ENCODE measurements around the gene RLN3.
"Not testable (repeated sequence)": the region's sequence is repeated elsewhere in the genome, so short reads cannot be mapped to it uniquely, and the experiment has no call there.

RLN3 gene

DNA sequence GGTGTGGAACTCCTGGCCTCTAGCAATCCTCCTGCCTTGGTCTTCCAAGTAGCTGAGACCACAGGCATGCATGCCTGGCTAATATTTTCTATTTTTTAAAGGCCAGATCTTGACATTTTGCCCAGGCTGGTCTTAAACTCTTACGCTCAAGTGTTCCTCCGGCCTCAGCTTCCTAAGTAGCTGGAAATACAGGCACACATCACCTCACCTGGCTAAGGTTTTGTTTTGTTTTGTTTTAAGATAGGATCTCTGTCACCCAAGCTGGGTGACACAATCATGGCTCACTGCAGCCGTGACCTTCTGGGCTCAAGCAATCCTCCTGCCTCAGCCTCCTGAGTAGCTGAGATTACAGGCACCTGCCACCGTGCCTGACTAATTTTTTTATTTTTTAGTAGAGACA is 5.5 kb upstream of the RLN3 start:
- Histone ChIP-seq H3K9me2 (replicated peaks; ENCODE audit: low read depth, low read length) (no peaks in the 10 kb centered on the region), H3K36me3 (ENCODE audit: insufficient read depth, low read length) (no peaks in the 10 kb centered on the region), H3K4me1 (ENCODE audit: insufficient read depth, low read length, poor library complexity, severe bottlenecking) (peaks cover 4% of the 10 kb centered on the region), H3K79me2 (ENCODE audit: insufficient read depth, low read length) (no peaks in the 10 kb centered on the region), H3K9ac (ENCODE audit: low read depth, low read length, poor library complexity, severe bottlenecking) (no peak overlapping the region), H3K27me3 (ENCODE audit: insufficient read depth, low read length, poor library complexity, severe bottlenecking) (no peaks in the 10 kb centered on the region), H3K4me2 (ENCODE audit: low read depth, low read length, poor library complexity, severe bottlenecking) (no peak overlapping the region), H2AFZ (ENCODE audit: low read length) (peak overlapping the region; percentile 60), H3K4me3 (ENCODE audit: low read length, poor library complexity, severe bottlenecking) (no peak overlapping the region), H4K20me1 (ENCODE audit: insufficient read depth, low read length, poor library complexity, severe bottlenecking) (no peaks in the 10 kb centered on the region), H3K9me3 (ENCODE audit: insufficient read depth, low read depth, low read length) (no peaks in the 10 kb centered on the region), H3F3A (ENCODE audit: low read depth) (no peaks in the 10 kb centered on the region; the same call in 1 of the 2 replicates)
- TF ChIP-seq EZH2phosphoT487 (IDR thresholded peaks at IDR 0.05; ENCODE audit: borderline replicate concordance): no peak
- no peak for TF ChIP-seq CTCF (conservative IDR thresholded peaks at IDR 0.05; ENCODE audit: low read length)

GRCh38 chr19:14023404-14024235 is 4.3 kb upstream of the RLN3 start:
- Histone ChIP-seq H2AFZ (ENCODE audit: low read length) (peak overlapping the region; percentile 58), H3K27me3 (ENCODE audit: insufficient read depth, low read length, poor library complexity, severe bottlenecking) (no peaks in the 10 kb centered on the region), H3K9ac (ENCODE audit: low read depth, low read length, poor library complexity, severe bottlenecking) (peak overlapping the region; percentile 12), H3K36me3 (ENCODE audit: insufficient read depth, low read length) (no peaks in the 10 kb centered on the region), H3K9me2 (replicated peaks; ENCODE audit: low read depth, low read length) (no peaks in the 10 kb centered on the region), H3K4me3 (ENCODE audit: low read length, poor library complexity, severe bottlenecking) (no peak overlapping the region), H3F3A (ENCODE audit: low read depth) (no peaks in the 10 kb centered on the region; the same call in 1 of the 2 replicates), H3K79me2 (ENCODE audit: insufficient read depth, low read length) (no peaks in the 10 kb centered on the region), H4K20me1 (ENCODE audit: insufficient read depth, low read length, poor library complexity, severe bottlenecking) (no peaks in the 10 kb centered on the region), H3K4me2 (ENCODE audit: low read depth, low read length, poor library complexity, severe bottlenecking) (peak overlapping the region; percentile 38), H3K4me1 (ENCODE audit: insufficient read depth, low read length, poor library complexity, severe bottlenecking) (peaks cover 4% of the 10 kb centered on the region), H3K9me3 (ENCODE audit: insufficient read depth, low read depth, low read length) (no peaks in the 10 kb centered on the region)
- TF ChIP-seq CTCF (conservative IDR thresholded peaks at IDR 0.05; ENCODE audit: low read length): peak; percentile 64
- no peak for TF ChIP-seq EZH2phosphoT487 (IDR thresholded peaks at IDR 0.05; ENCODE audit: borderline replicate concordance)

GRCh38 chr19:14026652-14027192 is 1.2 kb upstream of the RLN3 start:
- H3F3A ChIP-seq (ENCODE audit: low read depth); H3K4me3 ChIP-seq (ENCODE audit: low read length, poor library complexity, severe bottlenecking); H3K79me2 ChIP-seq (ENCODE audit: insufficient read depth, low read length); H3K27me3 ChIP-seq (ENCODE audit: insufficient read depth, low read length, poor library complexity, severe bottlenecking); H3K36me3 ChIP-seq (ENCODE audit: insufficient read depth, low read length); H3K4me1 ChIP-seq (ENCODE audit: insufficient read depth, low read length, poor library complexity, severe bottlenecking); H2AFZ ChIP-seq (ENCODE audit: low read length); H3K9me3 ChIP-seq (ENCODE audit: insufficient read depth, low read depth, low read length); H3K9ac ChIP-seq (ENCODE audit: low read depth, low read length, poor library complexity, severe bottlenecking); H3K9me2 ChIP-seq (replicated peaks; ENCODE audit: low read depth, low read length); H3K4me2 ChIP-seq (ENCODE audit: low read depth, low read length, poor library complexity, severe bottlenecking); H4K20me1 ChIP-seq (ENCODE audit: insufficient read depth, low read length, poor library complexity, severe bottlenecking): not testable (repeated sequence)

Data from Loucy (cell line).